ENCODE data around the gene KLHL21. TPM values are rescaled to one million over a fixed set of nuclear protein-coding genes. Genes with fewer than 3 reads are reported as not detected.

Gene KLHL21
- total RNA-seq, 2 experiments from 2014 or later, result 32.0 to 33.5 TPM

DNA sequence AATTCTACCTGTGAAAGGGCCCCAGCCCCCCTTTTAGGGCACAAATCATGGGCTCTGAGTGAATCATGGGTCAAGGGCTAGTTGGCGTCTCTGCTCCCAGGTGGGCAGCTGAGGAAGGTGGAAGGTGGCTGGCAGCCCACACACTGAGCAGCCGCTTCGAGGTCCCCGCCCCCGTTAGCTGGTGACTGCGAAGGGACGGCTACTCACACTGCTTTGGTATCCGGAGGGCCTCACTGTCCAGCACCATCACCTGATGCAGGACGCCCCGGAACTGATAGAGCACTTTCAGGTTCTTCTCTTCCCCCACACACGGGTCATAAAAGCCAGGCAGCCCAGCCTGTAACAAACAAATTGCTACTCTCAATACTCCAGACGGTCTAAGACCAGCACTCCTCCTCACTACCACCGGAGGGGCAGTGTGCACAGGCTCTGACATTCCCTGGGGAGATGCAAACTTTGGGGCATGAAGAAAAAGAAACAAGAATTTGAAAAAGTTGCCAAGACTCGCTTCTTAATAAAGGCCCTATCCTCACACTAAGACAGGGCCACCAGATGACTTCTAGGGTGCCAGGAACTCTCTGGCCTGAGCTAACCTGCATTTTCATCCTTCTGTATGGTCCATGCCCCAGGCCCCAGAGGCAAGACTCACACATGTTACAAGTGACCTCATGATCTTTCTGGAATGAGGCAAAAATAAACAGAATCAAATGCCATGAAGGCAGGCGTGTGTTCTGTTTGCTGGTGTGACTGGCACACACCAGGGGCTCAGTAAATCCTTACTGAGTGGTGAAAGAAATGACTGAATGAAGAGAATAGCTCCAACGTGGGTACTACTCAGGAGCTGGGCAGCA lies 33.5 kb upstream of the KLHL21 start:
- Mint-ChIP-seq H3K27me3 (no peaks in the 10 kb centered on the region), H3K4me1 (ENCODE audit: low read depth) (no peaks in the 10 kb centered on the region), H3K4me3 (no peak overlapping the region), H3K36me3 (ENCODE audit: low read depth) (peaks cover 66% of the 10 kb centered on the region), H3K9me3 (no peaks in the 10 kb centered on the region), H3K27ac (no peak overlapping the region)
- H3K4me1 ChIP-seq (ENCODE audit: insufficient read depth, low read length), result no peaks in the 10 kb centered on the region
- peaks cover 78% of the 10 kb centered on the region for H3K36me3 ChIP-seq (ENCODE audit: insufficient read depth, low read length)
- H3K9me3 ChIP-seq (ENCODE audit: control insufficient read depth in 1 of 2, insufficient read depth in 1 of 2, low read length in 2 of 2), result no peaks in the 10 kb centered on the region
- no peak overlapping the region for H3K27ac ChIP-seq (ENCODE audit: low read depth in 1 of 2, low read length in 2 of 2)
- DNase-seq (no peak), ATAC-seq (ENCODE audit: poor library complexity) (no peak)
- intact Hi-C loops (cut with DNase I, micrococcal nuclease), result no loop called here
- no peak overlapping the region for H3K4me3 ChIP-seq (ENCODE audit: low read length)
- CTCF ChIA-PET, result no interaction called here
- TF ChIP-seq, protein P1, sequence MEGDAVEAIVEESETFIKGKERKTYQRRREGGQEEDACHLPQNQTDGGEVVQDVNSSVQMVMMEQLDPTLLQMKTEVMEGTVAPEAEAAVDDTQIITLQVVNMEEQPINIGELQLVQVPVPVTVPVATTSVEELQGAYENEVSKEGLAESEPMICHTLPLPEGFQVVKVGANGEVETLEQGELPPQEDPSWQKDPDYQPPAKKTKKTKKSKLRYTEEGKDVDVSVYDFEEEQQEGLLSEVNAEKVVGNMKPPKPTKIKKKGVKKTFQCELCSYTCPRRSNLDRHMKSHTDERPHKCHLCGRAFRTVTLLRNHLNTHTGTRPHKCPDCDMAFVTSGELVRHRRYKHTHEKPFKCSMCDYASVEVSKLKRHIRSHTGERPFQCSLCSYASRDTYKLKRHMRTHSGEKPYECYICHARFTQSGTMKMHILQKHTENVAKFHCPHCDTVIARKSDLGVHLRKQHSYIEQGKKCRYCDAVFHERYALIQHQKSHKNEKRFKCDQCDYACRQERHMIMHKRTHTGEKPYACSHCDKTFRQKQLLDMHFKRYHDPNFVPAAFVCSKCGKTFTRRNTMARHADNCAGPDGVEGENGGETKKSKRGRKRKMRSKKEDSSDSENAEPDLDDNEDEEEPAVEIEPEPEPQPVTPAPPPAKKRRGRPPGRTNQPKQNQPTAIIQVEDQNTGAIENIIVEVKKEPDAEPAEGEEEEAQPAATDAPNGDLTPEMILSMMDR (IDR thresholded peaks at IDR 0.05), result no peak
- POLR2A ChIA-PET, result interaction anchor here (1.6 kb wide), 1 partner anchor 34 kb away, joined by 4 read pairs; the partner anchor contains the start of gene KLHL21
- no peaks in the 10 kb centered on the region for H3K27me3 ChIP-seq (ENCODE audit: control insufficient read depth in 1 of 2, insufficient read depth in 2 of 2, low read length in 2 of 2)

DNA sequence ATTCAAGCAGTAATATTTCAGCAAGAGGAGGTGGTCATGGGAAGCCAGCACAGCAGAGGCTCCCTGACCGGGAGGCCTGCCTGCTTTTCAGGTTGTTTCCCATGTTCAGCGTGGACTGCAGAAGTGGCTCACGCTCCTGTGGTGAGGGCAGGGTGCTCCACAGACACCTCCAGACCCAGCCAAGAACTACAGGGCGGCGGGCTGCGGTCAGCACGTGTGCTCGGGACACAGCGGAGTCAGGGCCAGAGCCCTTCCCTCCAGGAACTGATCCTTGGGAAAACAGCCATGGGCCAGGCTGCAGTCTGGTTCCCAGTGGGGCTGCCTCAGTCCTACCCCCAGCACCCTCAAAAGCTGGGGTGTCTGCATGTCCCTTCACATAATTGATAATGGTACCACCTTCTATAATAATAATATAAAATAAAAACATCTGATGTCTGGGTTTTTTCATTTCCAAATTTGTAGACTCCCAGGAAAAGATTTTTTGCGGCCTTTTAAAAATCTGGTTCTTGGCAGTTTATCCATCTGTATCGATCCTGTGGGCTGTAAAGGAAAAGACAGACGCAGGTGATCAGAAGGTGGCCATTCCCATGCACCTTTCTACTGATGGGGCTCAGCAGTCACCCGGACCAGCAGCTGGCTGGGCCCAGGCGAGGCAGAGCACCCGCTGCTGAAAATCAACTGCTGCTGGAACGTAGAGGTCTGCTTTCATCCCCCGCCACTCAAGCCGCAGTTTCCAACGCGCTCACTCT lies 32.7 kb upstream of the KLHL21 start:
- no peak for DNase-seq
- TF ChIP-seq, protein P1 (IDR thresholded peaks at IDR 0.05), result no peak
- intact Hi-C loops (cut with DNase I, micrococcal nuclease), result no loop called here
- no peak for ATAC-seq (ENCODE audit: poor library complexity)
- H3K4me3 Mint-ChIP-seq, result no peak overlapping the region
- Histone ChIP-seq H3K27ac (ENCODE audit: low read depth in 1 of 2, low read length in 2 of 2) (no peak overlapping the region), H3K4me1 (ENCODE audit: insufficient read depth, low read length) (no peaks in the 10 kb centered on the region), H3K9me3 (ENCODE audit: control insufficient read depth in 1 of 2, insufficient read depth in 1 of 2, low read length in 2 of 2) (no peaks in the 10 kb centered on the region), H3K4me3 (ENCODE audit: low read length) (no peak overlapping the region), H3K36me3 (ENCODE audit: insufficient read depth, low read length) (peaks cover 77% of the 10 kb centered on the region), H3K27me3 (ENCODE audit: control insufficient read depth in 1 of 2, insufficient read depth in 2 of 2, low read length in 2 of 2) (no peaks in the 10 kb centered on the region)
- no peaks in the 10 kb centered on the region for H3K9me3 Mint-ChIP-seq
- H3K36me3 Mint-ChIP-seq (ENCODE audit: low read depth), result peaks cover 60% of the 10 kb centered on the region
- H3K27ac Mint-ChIP-seq, result no peak overlapping the region
- CTCF ChIA-PET, result interaction anchor here (1.5 kb wide), 1 partner anchor 81 kb away, joined by 5 read pairs; the partner anchor contains the start of gene NOL9
- H3K4me1 Mint-ChIP-seq (ENCODE audit: low read depth), result no peaks in the 10 kb centered on the region
- H3K27me3 Mint-ChIP-seq, result no peaks in the 10 kb centered on the region
- POLR2A ChIA-PET, result interaction anchor here (1.3 kb wide), 1 partner anchor 81 kb away, joined by 3 read pairs; the partner anchor contains the start of genes NOL9 and TAS1R1

DNA sequence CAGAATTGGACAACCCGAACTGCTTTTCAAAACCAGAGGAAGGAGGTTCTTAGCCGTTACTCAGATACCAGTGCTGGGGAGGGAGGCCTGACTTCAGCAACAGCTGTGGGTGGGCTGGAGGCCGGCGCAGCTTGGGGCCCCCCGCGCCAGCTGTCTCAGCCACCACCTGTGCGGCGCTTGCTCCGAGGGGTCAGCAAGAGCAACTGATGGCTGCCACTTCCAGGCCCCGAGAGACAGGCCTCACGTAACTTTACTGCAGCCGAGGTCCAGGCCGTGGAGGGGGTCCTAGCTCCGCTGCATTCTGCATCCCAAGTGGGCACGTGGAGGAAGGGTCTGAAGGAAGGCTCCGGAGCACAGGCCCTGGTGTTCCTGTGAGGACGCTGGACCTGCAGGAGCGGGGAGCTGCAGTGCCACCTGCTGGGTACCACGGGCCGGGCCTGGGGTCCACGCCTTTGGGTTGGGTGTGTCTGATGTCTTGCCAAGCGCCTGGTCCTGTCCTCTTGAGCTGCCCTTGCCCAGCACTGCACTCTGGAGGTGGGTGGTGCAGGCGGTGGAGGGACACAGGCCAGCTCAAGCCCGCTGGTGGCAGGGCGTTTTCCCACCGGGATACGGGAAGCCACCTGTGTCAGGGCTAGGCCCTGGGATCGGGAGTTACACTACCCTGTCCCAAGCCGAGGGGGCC lies 31.8 kb upstream of the KLHL21 start:
- POLR2A ChIA-PET, result interaction anchor here (1.3 kb wide), 1 partner anchor 80 kb away, joined by 3 read pairs; the partner anchor contains the start of genes NOL9 and TAS1R1

More for the DNA sequence above, 31.8 kb upstream of the KLHL21 start:
- Histone ChIP-seq H3K4me1 (ENCODE audit: insufficient read depth, low read length) (no peaks in the 10 kb centered on the region), H3K27me3 (ENCODE audit: control insufficient read depth in 1 of 2, insufficient read depth in 2 of 2, low read length in 2 of 2) (no peaks in the 10 kb centered on the region), H3K27ac (ENCODE audit: low read depth in 1 of 2, low read length in 2 of 2) (no peak overlapping the region), H3K36me3 (ENCODE audit: insufficient read depth, low read length) (peaks cover 77% of the 10 kb centered on the region), H3K9me3 (ENCODE audit: control insufficient read depth in 1 of 2, insufficient read depth in 1 of 2, low read length in 2 of 2) (no peaks in the 10 kb centered on the region), H3K4me3 (ENCODE audit: low read length) (no peak overlapping the region)
- Mint-ChIP-seq H3K27ac (no peak overlapping the region), H3K4me3 (no peak overlapping the region), H3K27me3 (no peaks in the 10 kb centered on the region), H3K9me3 (no peaks in the 10 kb centered on the region), H3K4me1 (ENCODE audit: low read depth) (peaks cover 2% of the 10 kb centered on the region), H3K36me3 (ENCODE audit: low read depth) (peaks cover 62% of the 10 kb centered on the region)
- TF ChIP-seq, protein P1 (IDR thresholded peaks at IDR 0.05), result peak; percentile 31
- peak in 13 of 14 experiments; percentile 21 to 63 (median 43) for DNase-seq
- intact Hi-C loops (cut with DNase I, micrococcal nuclease), result no loop called here
- ATAC-seq (ENCODE audit: poor library complexity), result peak; percentile 56
- CTCF ChIA-PET, result interaction anchor here (0.6 to 1.5 kb wide), 3 partner anchors 54 to 574 kb away, joined by 3 to 5 read pairs (median 3); partner anchors contain the start of gene NOL9

Measured in CD4-positive, alpha-beta T cell (primary cell).